GM18909 (cell line): ENCODE results near the gene OXSR1.
"Not testable (repeated sequence)": the region's sequence is repeated elsewhere in the genome, so short reads cannot be mapped to it uniquely, and the experiment has no call there.

Source experiments
- ATAC-seq: cut with Tn5 transposase; IDR thresholded peaks from one replicate; pipeline ENCODE4 v1.9.1; 2021; ENCODE audit warnings: mild to moderate bottlenecking; ENCODE audit not compliant: unreplicated experiment, poor library complexity

Gene OXSR1

DNA sequence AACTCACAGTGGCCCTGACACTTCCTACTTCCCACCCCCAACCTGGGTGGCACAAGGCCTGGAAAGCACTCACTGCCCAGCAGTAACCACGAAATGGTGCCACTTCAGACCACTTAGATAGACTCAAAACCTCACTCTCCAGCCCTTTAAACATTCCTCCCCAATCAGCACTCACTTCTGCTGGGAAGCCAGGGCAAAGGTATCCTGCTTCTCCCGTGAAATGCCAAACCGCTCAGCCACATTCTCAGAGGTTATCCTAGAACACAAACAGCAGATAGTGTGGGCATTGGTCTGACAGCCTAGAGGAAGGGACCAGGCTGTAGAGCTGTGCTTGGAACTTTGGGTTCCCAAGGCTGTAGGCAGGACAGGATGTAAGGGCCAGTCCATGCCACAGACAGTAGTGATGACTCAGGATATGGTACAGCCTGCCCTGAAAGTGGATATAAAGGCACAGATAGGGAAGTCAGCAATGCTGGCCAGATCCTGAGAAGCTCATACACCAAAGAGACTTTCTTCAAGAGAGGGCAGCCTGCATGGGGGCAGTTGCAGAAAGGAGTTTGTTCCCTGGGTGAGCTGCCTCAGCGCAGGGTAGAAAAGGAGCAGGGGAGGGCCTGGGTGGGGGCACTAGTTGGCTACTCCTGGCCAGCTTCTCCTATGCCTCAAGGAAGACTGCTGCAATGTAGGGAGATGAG is 37.6 kb upstream of the OXSR1 start:
- ATAC-seq, result no peak

DNA sequence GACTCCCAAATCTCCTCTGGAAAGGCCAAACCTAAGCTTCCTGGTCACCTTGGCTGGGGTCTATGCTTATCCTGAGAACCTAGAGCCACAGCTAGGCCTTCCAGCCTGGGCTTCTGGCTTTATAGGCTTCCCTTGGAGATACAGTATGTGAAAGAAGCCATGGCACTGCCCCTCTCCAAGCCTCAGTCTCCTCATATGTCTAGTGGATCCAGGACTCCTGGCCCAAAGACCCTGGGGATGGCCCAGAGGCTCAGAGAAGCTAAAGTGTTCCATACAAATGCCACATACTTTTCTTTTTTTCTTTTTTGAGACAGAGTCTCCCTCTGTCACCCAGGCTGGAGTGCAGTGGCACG is 37.1 kb upstream of the OXSR1 start:
- no peak for ATAC-seq

GRCh38 chr3:38129058-38129457 is 36.3 kb upstream of the OXSR1 start:
- ATAC-seq, result no peak

- no peak for ATAC-seq
Observed at GRCh38 chr3:38130631-38131065, 34.7 kb upstream of the OXSR1 start.

GRCh38 chr3:38131621-38132369 is 33.5 kb upstream of the OXSR1 start:
- ATAC-seq, result no peak

DNA sequence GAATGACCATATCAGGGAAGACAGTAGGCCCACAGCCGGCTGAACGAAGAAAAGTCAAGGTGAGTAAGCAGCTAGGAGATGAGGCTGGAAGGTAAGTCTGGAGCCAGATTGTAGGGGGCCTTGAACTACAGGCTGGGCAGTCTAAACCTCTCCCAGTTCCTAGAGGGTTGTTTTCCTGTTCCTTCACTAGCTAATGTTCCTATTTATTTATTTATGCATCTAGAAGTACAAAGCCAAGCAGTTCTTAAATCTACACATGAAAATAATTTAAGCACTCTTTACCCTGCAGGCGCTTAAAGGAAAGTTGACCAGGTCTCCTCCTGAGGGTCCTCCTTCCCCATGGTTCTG is 32.2 kb upstream of the OXSR1 start:
- ATAC-seq, result no peak

DNA sequence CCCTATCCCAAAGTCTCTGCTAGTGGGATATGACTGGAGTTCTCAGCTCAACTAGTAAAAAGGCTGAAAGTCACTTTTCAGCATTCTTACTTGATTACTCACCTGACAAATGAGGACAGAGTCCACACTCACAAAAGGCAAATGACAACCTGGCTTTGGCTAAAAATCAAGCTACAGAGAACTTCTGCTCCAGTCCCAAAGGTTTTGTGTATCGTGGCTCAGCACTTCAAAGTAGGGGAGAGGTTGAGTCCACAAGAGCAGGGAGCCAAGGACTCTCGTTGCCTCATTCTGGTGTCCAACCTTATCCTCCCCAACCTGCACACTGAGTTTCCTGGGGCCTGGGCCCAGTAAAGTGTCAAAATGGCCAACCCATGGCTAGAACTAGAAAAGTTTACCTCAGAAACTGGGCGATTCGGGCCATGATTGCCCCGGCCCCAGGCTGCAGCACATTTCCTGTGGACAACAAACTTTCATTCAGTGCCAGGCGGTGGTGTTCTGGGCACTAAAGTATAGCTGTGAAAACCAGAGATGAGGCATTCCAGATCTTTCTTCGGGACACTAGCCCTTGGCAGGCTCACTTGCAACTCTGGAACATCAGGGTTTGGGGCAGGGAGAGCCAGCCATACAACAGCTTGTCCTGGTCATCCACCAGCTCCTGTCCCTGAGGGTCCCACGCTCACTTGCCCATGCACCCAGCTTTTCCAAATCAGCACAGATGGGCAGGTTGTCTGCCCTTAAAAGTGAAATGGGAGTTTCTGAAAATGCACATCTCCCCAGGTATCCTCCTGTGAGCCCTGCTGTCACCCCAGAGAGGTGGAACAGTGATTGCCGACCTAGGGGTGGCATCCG is 31.6 kb upstream of the OXSR1 start:
- ATAC-seq, result no peak

DNA sequence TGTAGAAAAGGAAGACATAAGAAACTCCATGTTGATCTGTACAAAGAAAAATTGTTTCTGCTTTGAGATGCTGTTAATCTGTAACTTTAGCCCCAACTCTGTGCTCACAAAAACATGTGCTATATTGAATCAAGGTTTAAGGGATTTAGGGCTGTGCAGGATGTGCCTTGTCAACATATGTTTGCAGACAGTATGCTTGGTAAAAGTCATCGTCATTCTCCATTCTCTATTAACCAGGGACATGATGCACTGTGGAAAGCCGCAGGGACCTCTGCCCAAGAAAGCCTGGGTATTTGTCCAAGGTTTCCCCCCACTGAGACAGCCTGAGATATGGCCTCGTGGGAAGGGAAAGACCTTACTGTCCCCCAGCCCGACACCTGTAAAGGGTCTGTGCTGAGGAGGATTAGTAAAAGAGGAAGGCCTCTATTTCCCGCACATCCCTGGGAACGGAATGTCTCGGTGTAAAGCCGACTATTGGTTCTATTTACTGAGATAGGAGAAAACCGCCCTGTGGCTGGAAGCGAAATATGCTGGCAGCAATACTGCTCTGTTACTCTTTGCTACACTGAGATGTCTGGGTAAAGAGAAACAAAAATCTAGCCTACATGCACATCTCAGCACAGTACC is 30.7 kb upstream of the OXSR1 start:
- not testable (repeated sequence) for ATAC-seq

GRCh38 chr3:38135621-38136277 is 29.6 kb upstream of the OXSR1 start:
- ATAC-seq, result not testable (repeated sequence)

GRCh38 chr3:38136393-38136776 is 29.0 kb upstream of the OXSR1 start:
- no peak for ATAC-seq

DNA sequence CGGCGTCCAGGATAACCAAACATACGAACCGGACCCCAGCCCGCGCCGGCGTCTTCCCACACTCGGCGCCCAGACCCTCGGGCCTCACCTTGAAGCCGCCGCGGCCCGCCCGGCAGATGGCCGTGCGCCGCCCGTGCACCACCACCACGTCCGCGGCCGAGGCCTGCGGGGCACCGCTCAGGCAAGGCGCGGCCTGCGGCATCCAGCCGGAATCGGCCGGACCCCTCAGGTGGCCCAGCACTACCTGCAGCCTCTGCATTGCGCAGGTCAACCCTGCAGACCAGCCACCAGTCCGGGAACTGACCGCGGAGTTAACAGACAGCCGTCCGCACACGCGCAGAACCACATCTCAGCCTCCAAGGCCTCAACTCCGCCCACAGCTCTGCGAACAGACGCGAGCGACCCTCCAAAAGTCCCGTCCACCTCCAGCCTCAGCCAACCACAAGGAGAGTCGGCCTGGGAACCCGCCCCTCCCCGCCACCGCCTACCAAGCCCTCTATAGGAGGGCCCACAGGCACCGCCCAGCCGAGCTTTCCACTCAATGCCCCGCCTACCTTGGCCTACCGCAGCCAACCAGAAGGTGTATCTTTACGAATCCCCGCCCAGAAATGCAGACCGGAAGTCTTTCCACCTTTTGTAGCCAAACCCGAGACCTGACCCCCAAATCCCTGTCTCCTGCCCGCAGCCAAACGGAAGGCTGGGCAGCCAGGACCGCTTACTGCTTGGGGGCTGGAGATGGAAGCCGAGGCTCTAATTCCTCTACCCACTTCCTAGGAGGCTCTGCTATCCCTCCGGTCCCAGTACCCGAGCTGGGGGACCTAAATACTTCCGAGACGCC is 28.3 kb upstream of the OXSR1 start, which contains the start of gene ACAA1:
Gene ACAA1, minus strand, starts transcription at position 351 of the 838 bp plus-strand sequence. Its CDS starts 92 bp downstream, at position 259.
- peak; percentile 93 for ATAC-seq

DNA sequence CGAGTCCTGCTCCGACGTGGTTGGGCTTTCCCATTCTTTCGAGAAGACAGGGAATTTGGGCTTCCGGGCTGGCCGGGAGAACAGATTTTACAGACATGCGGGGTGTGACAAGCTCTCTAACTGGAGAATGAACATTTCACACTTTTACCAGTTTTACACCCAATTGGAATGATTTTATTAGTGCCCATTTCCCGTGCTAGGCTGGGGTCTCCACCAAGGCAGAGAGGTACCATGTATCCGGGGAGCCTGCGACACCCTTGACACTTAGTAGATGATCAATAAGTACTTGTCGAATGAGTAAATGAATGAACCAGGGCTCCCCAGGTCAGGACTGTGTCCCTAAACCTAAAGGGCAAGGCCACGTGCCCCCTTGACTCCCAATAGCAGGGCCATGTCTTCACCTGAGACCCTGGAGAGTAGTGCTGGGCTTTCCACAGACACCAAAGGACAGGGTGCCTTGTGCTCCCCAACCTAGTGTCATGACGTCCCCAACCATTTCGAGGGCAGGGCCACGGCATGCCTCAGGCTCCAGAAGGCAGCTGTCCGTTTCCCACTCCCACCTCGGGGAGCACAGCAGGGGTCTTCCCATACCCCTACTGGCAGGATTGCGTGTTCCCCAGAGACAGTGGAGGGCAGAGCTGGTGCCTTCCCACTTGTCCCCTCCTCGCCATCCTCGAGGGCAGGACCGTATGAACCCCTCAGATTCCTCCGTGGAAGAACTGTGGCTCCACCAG is 27.6 kb upstream of the OXSR1 start:
- no peak for ATAC-seq

GRCh38 chr3:38138349-38139190 is 26.8 kb upstream of the OXSR1 start, which contains the start of gene MYD88:
Gene MYD88, plus strand, starts transcription at chr3:38138661. Its CDS starts 40 bp downstream, at chr3:38138701.
- peak; percentile 42 for ATAC-seq

DNA sequence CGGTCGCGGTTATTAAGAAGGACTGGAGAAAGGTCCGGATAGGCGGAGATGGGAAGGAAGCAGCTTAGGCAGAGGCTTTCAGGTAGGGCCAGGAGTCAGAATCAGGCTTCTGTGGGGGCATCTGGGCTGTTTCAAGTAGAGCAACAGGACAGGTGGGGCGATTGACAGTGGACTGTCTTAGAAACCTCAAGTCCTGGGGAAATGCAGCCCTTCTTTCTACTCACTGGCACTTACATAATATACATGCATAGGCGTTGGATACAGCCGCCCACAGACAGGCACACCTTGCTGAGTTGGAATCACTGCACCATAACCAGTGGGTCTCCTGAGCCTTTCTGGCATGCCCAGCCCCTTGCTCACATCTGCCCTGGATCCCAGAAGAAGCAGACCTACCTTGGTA is 26.1 kb upstream of the OXSR1 start:
- ATAC-seq, result no peak

DNA sequence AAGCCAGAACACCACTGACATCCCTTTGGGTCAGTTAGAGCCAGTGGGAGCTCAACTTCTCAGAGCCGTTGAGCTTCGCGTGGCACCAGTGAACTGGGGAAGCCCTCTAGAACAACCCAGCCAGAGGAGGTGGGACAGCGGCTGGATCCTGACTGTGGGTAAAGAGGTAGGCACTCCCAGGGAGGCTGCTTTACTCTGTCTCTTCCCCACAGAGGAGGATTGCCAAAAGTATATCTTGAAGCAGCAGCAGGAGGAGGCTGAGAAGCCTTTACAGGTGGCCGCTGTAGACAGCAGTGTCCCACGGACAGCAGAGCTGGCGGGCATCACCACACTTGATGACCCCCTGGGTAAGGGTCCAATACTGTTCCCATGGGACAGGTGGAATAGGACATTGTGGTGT is 25.7 kb upstream of the OXSR1 start:
- ATAC-seq, result no peak

GRCh38 chr3:38140326-38141172 is 24.8 kb upstream of the OXSR1 start:
- ATAC-seq, result no peak
